Measurements from ENCODE around the gene STRN.

Gene STRN

DNA sequence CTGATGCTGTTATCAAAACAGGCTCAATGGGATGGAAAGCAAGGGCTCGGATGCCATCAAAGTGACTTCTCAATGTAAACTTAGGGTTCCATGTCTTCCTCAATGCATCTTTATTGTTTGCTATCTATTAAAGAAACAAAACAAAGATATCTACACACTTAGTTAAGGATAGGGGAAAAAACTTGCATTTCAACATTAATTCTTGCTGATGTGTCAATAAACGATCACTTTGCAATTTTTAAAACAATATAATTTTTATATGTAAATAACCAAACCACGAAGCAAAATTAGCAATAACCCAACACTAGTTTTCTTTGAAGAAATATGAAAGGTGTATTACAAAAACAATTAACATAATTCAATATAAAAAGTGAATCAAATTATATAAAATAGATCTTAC is 96.7 kb downstream of the STRN start:
- H3K4me3 ChIP-seq (ENCODE audit: low read depth, low read length), result no peak overlapping the region
- TF ChIP-seq, protein P1, sequence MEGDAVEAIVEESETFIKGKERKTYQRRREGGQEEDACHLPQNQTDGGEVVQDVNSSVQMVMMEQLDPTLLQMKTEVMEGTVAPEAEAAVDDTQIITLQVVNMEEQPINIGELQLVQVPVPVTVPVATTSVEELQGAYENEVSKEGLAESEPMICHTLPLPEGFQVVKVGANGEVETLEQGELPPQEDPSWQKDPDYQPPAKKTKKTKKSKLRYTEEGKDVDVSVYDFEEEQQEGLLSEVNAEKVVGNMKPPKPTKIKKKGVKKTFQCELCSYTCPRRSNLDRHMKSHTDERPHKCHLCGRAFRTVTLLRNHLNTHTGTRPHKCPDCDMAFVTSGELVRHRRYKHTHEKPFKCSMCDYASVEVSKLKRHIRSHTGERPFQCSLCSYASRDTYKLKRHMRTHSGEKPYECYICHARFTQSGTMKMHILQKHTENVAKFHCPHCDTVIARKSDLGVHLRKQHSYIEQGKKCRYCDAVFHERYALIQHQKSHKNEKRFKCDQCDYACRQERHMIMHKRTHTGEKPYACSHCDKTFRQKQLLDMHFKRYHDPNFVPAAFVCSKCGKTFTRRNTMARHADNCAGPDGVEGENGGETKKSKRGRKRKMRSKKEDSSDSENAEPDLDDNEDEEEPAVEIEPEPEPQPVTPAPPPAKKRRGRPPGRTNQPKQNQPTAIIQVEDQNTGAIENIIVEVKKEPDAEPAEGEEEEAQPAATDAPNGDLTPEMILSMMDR (IDR thresholded peaks at IDR 0.05; ENCODE audit: low read depth, low read length), result no peak

DNA sequence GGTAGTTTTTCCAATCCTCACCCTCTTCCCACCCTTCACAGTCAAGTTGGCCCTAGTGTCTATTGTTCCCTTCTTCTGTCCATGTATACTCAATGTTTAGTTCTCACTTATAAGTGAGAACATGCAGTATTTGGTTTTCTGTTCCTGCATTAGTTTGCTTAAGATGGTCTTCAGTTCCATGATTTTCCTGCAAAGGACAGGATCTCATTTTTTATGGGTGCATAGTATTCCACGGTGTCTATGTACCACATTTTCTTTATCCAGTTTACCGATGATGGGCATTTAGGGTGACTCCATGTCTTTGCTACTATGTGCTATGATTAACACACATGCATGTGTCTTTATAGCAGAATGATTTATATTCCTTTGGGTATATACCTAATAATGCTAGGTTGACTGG is 104.4 kb downstream of the STRN start:
- TF ChIP-seq, protein P1 (IDR thresholded peaks at IDR 0.05; ENCODE audit: low read depth, low read length), result no peak
- no peak overlapping the region for H3K4me3 ChIP-seq (ENCODE audit: low read depth, low read length)

DNA sequence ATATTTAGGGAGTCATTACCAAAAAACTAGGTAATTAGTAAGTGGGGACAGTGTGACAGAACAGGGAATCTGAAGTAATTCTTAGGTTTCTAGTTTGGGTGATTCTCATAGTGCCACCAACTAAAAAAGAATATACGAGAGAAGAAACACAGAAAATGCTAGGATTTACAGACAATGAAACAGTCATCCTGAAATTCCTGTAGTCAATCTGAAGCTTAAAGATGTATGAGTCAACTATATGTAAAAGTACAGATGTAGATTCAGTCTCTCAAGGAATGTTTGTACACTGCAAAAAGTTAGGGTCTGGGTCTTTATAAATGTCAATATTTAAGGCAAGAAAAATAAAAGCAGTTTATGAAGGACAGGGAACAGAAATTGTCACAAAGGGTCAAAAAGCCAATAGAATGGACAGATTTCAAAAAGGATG is 107.0 kb downstream of the STRN start:
- TF ChIP-seq, protein P1 (IDR thresholded peaks at IDR 0.05; ENCODE audit: low read depth, low read length), result no peak
- H3K4me3 ChIP-seq (ENCODE audit: low read depth, low read length), result no peak overlapping the region

DNA sequence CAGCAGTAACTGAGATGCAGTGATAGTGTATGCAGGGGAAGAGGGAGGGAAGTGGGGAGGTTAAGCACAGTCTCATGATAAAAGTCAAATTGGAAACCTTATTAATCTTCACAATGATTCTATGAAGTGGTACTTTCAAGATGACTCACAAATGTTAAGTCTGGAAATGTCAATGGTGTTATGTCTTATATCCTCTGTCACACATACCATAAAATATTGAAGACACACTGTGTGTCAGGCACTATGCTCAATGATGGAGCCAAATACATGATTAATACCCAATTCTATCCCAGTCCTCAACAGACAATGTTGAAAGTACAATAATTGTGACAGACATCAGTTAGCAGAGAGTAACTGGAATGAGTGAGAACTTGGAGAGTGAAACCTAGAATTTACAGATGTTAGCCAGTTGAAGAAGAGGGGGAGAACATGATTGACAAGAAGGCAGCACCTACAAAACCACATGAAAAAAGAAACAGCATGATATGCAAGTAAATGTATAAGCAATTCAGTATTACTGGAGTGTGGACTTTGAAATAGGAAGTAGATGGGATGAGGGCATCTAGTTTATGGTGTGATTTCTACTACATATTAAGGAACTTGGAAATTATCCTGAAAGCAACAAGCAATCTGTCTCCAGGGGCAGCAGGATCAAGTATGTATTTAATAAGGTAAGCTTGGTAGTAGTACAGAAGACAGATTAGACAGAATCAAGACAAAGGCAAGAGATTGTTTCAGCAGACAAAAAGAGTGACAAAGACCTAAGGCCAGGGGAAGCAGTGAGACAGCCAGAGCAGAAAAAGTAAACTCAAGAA is 107.6 kb downstream of the STRN start:
- TF ChIP-seq, protein P1 (IDR thresholded peaks at IDR 0.05; ENCODE audit: low read depth, low read length), result no peak
- H3K4me3 ChIP-seq (ENCODE audit: low read depth, low read length), result no peak overlapping the region

DNA sequence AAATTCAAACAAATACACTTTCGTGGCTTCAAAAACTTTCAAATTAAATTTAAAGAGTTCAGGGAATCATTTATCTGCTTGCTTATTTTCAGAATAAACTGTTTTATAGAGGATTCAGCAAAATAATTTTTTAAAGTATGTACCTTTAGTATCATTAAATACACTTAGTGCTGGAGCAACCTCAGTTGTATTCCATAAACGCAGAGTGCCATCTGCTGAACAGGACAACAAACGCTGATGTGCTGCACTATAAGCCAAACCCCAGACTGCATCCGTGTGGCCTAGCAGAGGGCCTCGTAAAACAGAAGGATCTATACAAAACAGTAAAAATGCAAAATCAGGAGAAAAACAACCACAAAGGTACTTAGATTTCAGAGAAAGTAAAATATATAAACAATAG is 108.6 kb downstream of the STRN start:
- TF ChIP-seq, protein P1 (IDR thresholded peaks at IDR 0.05; ENCODE audit: low read depth, low read length), result no peak
- H3K4me3 ChIP-seq (ENCODE audit: low read depth, low read length), result no peak overlapping the region

DNA sequence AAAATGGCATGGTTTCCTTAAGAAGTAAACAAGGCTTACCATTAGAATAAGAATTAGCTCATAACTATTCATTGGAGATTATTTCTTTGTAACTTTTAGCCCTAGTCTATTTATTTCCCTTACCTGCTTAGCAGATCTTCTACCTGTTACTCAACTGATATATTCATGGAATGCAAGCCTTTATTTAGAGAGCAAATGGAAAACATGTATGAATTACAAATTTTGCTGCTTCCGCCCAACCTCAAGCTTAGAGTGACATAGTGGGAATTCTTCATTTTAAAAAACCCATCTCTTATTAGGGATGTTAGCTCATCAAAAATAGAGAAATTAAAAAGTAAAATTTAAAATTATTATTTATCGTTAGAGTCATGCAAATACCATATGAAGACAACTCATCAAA is 110.9 kb downstream of the STRN start:
- H3K4me3 ChIP-seq (ENCODE audit: low read depth, low read length), result no peak overlapping the region
- TF ChIP-seq, protein P1 (IDR thresholded peaks at IDR 0.05; ENCODE audit: low read depth, low read length), result no peak

DNA sequence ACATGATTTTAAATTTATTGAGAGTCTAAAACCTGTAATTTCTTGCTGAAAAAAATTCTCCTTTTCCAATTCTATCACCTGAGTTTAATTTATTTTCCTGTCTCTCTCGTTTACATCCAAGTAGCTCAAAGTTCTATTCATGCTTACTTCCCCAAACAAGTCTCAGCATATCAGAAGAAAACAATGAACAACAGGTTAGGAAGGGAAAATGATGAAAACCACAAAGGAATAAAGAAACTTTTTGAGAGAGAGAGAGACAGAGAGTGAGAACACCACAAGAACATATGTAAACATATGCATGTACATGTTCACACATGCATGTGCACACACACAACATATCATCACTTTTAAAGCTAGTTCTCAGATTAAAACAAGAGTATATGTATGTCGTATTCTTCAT is 112.1 kb downstream of the STRN start:
- H3K4me3 ChIP-seq (ENCODE audit: low read depth, low read length), result no peak overlapping the region

More for the DNA sequence above, 112.1 kb downstream of the STRN start:
- TF ChIP-seq, protein P1 (IDR thresholded peaks at IDR 0.05; ENCODE audit: low read depth, low read length), result no peak
